ENCODE measurements around the gene FGF11.

FGF11 gene

DNA sequence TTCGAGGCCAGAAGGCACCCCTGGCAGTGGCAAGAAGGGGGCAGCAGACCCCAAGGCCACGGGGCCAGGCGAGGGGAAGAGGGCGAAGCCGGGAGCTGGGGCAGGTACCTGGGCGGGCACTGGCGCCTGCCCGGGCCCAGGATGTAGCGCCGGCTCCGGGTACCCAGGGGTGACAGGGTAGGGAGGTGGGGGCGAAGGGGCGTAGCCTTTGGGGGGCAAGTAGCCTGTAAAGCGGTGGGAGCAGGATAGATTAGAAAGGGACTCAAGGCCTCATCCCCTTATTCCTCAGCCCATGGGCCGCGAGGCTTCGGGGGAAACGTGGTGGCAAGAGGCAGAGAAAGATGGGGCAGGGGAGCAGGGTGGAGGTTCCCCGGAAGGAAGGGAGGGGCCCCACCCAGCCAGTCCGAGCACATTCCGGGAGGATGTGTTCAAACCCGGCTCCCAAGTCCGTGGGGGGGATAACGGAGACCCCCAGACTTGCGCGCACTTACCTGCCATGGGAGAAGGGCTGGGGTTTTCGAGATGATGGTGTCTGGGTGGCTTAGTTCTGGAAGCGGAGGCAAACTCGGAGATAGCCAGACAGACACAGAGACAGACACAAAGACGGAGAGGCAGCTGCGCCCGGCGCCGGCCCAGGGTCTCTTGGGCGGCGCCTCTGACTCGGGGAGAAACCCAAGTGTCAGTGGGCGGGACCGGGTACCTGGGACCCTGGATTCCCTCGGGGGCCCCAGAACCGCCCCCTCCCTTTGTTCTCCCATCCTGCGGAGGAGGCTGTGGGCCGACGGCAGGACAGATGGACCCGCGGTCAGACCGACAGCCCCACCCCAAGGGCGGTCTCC lies 45.5 kb upstream of the FGF11 start:
- no peaks in the 10 kb centered on the region for H3K36me3 ChIP-seq
- H3K4me1 ChIP-seq (ENCODE audit: control insufficient read depth in 1 of 2, insufficient read depth in 1 of 2, low read depth in 1 of 2, low read length in 1 of 2), result peaks cover 14 to 18% of the 10 kb centered on the region in 2 experiments
- peak overlapping the region; percentile 87 for H3K27ac ChIP-seq
- H3K27me3 ChIP-seq, result peaks cover 16% of the 10 kb centered on the region
- H3K9me3 ChIP-seq, result no peaks in the 10 kb centered on the region
- H3K4me3 ChIP-seq (ENCODE audit: low read depth in 1 of 2, low read length in 1 of 2), result peak overlapping the region; percentile 74 to 93
- TF ChIP-seq, protein P1, sequence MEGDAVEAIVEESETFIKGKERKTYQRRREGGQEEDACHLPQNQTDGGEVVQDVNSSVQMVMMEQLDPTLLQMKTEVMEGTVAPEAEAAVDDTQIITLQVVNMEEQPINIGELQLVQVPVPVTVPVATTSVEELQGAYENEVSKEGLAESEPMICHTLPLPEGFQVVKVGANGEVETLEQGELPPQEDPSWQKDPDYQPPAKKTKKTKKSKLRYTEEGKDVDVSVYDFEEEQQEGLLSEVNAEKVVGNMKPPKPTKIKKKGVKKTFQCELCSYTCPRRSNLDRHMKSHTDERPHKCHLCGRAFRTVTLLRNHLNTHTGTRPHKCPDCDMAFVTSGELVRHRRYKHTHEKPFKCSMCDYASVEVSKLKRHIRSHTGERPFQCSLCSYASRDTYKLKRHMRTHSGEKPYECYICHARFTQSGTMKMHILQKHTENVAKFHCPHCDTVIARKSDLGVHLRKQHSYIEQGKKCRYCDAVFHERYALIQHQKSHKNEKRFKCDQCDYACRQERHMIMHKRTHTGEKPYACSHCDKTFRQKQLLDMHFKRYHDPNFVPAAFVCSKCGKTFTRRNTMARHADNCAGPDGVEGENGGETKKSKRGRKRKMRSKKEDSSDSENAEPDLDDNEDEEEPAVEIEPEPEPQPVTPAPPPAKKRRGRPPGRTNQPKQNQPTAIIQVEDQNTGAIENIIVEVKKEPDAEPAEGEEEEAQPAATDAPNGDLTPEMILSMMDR (IDR thresholded peaks at IDR 0.05), result no peak

DNA sequence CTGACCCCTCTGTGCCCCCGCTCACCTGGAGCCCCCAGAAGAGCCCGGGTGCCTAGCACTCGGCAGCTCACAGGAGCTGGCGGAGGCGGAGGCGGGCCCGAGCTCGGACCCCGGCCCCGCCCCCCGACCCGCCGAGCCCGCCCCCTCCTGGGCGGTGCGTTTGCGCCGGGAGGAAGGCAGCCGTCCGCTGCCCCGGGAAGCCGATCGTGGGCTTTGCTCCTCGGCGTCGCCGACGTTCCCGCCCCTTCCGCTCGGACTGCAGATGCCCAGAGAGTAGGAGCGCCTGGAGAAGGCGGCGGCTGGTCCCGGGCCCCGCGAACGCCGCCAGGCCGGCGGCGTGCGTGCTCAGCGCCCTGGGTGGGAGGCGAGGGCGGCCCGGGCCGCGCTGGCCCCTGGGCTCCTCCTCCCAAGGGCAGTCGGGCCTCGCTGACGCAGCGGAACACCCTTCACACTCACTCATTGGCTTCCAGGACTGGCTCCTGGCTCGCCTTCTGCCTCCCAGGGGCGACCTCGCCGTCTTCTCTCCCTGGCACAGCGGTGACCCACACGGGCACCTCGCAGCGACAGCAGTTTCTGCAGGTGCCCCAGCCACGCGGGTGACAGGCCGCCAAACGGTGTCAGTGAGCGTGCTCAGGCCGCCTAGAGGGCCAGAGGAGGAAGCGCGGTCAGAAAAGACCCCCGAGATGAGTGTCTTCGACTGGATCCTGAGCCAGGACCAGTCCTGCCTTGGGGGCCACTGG lies 44.7 kb upstream of the FGF11 start, which contains the start of gene PLSCR3:
Gene PLSCR3, minus strand, starts transcription at position 74 of the 740 bp plus-strand sequence. CDS start 415 bp downstream, outside the sequence.
- Histone ChIP-seq H3K27ac (peak within 1 kb of the TSS; percentile 87), H3K4me1 (ENCODE audit: control insufficient read depth in 1 of 2, insufficient read depth in 1 of 2, low read depth in 1 of 2, low read length in 1 of 2) (peaks cover 14 to 18% of the 10 kb centered on the region in 2 experiments), H3K4me3 (ENCODE audit: low read depth in 1 of 2, low read length in 1 of 2) (peak within 1 kb of the TSS; percentile 74 to 93), H3K27me3 (peaks cover 16% of the 10 kb centered on the region), H3K9me3 (no peaks in the 10 kb centered on the region), H3K36me3 (no peaks in the 10 kb centered on the region)
- TF ChIP-seq, protein P1 (IDR thresholded peaks at IDR 0.05), result peak; percentile 47

DNA sequence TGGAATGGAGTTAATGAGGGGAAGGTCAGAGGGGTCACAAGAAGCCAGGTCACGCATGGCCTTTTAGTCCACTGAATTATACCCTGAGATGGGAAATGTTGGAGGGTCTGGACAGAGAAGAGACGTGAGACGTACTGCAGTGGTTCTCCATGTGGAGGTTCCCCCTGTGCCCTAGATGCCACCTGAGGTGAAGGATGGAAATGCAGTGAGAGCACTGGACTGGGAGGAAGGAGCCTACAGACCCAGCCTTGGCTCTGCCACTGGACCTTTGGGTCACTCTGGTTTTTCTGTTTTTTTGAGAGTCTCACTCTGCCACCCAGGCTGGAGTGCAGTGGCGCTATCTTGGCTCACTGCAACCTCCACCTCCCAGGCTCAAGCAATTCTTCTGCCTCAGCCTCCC lies 43.2 kb upstream of the FGF11 start:
- Histone ChIP-seq H3K9me3 (no peaks in the 10 kb centered on the region), H3K4me1 (ENCODE audit: control insufficient read depth in 1 of 2, insufficient read depth in 1 of 2, low read depth in 1 of 2, low read length in 1 of 2) (peaks cover 14 to 18% of the 10 kb centered on the region in 2 experiments), H3K27me3 (peaks cover 16% of the 10 kb centered on the region), H3K36me3 (no peaks in the 10 kb centered on the region), H3K27ac (no peak overlapping the region), H3K4me3 (ENCODE audit: low read depth in 1 of 2, low read length in 1 of 2) (no peak overlapping the region)
- TF ChIP-seq, protein P1 (IDR thresholded peaks at IDR 0.05), result no peak

DNA sequence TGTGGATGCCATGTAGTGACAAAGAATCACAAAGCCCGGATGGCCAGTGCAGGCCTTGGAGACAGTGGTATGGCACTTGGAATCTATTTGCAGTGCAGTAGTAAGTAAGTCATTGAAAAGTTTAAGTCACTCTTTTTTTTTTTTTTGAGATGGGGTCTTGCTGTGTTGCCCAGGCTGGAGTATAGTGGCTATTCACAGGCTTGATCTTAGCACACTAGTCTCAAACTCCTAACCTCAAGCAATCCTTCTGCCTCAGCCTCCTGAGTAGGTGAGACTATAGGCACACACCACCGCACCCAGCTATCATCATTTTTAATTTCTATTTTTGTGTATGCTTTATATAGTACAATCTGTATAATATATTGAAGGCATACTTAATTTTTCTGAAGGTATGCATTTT lies 40.7 kb upstream of the FGF11 start:
- Histone ChIP-seq H3K4me1 (ENCODE audit: control insufficient read depth in 1 of 2, insufficient read depth in 1 of 2, low read depth in 1 of 2, low read length in 1 of 2) (peaks cover 21 to 26% of the 10 kb centered on the region in 2 experiments), H3K27me3 (peaks cover 4% of the 10 kb centered on the region), H3K27ac (no peak overlapping the region), H3K36me3 (no peaks in the 10 kb centered on the region), H3K4me3 (ENCODE audit: low read depth in 1 of 2, low read length in 1 of 2) (no peak overlapping the region), H3K9me3 (no peaks in the 10 kb centered on the region)
- TF ChIP-seq, protein P1 (IDR thresholded peaks at IDR 0.05), result no peak

DNA sequence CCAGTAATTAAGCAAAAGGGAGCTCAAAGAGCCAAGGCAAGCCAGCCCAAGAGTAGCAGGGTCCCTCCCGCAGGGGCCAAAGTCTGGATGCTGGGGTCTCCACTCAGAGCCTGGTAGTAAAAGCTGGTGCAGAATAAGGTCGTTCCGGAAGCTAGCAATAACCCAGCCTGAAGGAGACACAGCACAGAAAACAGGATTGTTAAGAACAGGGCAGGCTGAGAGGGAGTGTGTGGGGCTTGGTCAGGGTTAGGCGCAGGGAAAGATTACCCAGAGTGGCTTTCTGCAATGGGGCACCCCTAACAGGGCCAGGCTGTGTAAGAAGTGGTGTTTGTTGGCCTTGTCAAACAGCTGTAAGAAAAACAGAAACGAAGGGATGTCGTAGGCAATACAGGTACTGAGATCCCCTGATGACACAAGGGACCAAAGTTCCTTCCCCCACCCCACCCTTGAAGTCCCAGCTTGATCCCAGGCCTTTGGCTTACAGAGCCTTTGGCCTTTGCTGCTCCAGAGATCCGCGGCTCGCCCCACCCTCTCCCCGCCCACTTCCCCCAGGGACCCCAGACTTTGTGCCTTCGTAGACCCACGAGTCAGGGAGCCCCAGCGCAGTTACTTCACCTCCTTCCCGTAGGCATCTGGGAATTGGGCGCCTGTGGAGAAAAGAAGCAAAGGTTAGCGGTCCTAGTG lies 36.1 kb upstream of the FGF11 start:
- Histone ChIP-seq H3K4me1 (ENCODE audit: control insufficient read depth in 1 of 2, insufficient read depth in 1 of 2, low read depth in 1 of 2, low read length in 1 of 2) (peaks cover 14 to 30% of the 10 kb centered on the region in 2 experiments), H3K27ac (peak overlapping the region; percentile 72), H3K27me3 (peaks cover 40% of the 10 kb centered on the region), H3K9me3 (no peaks in the 10 kb centered on the region), H3K4me3 (ENCODE audit: low read depth in 1 of 2, low read length in 1 of 2) (peak overlapping the region; percentile 65 to 71), H3K36me3 (no peaks in the 10 kb centered on the region)
- TF ChIP-seq, protein P1 (IDR thresholded peaks at IDR 0.05), result no peak
